Liver (tissue), 3 donors: ENCODE data around the gene SEC14L3.

Source experiments
- ATF3 ChIP-seq: IDR thresholded peaks from 2 replicates; pipeline ENCODE4 v1.6.1; 2016; ENCODE audit warnings: antibody characterized with exemption
- CTCF ChIP-seq: fragments of 150-350 bp; IDR thresholded peaks from 2 replicates; pipeline ENCODE4 v1.5.1; 2017; ENCODE audit warnings: improper control_type of control experiment, low read depth, low read length; ENCODE audit not compliant: missing input control
- EGR1 ChIP-seq, 2 donors: IDR thresholded peaks; 2 replicates each; pipeline ENCODE4 v1.6.1; 2016 to 2018; ENCODE audit warnings: antibody characterized with exemption in 2 of 2, low read depth in 2 of 2
- JUND ChIP-seq, 2 donors: IDR thresholded peaks; 2 replicates each; pipeline ENCODE4 v1.6.1; 2016; ENCODE audit warnings: antibody characterized with exemption in 2 of 2
- RXRA ChIP-seq, 2 donors: IDR thresholded peaks; 2 replicates each; pipeline ENCODE4 v1.6.1; 2017 to 2018; ENCODE audit warnings: antibody characterized with exemption in 2 of 2, mild to moderate bottlenecking in 1 of 2
- YY1 ChIP-seq: IDR thresholded peaks from 2 replicates; pipeline ENCODE4 v1.6.1; 2016; ENCODE audit warnings: antibody characterized with exemption, mild to moderate bottlenecking
- ZBTB33 ChIP-seq: IDR thresholded peaks from 2 replicates; pipeline ENCODE4 v1.6.1; 2016; ENCODE audit warnings: antibody characterized with exemption
- donor health status: healthy.
- donor health status: healthy.

- no peak for TF ChIP-seq CTCF
- TF ChIP-seq JUND (IDR thresholded peaks at IDR 0.05), result no peak
- TF ChIP-seq ZBTB33, result no peak
- TF ChIP-seq ATF3, result no peak
- no peak for TF ChIP-seq EGR1 (IDR thresholded peaks at IDR 0.05; ENCODE audit: low read depth in 2 of 2)
- TF ChIP-seq YY1, result no peak
- no peak for TF ChIP-seq RXRA (IDR thresholded peaks at IDR 0.05)
Observed at GRCh38 chr22:30434843-30435242, 37.0 kb downstream of the SEC14L3 start.
